Neural progenitor cell (in vitro differentiated cells): ENCODE measurements around the gene GOLGA6L26.
"Not testable (repeated sequence)": the region's sequence is repeated elsewhere in the genome, so short reads cannot be mapped to it uniquely, and the experiment has no call there.

Source experiments
- CTCF ChIP-seq: fragments of 200-600 bp; sonication (generic); IDR thresholded peaks from 2 replicates; pipeline ENCODE4 v1.5.1; 2017; ENCODE audit warnings: antibody characterized with exemption, mild to moderate bottlenecking
- EZH2 ChIP-seq: fragments of 200-600 bp; sonication (generic); IDR thresholded peaks from 2 replicates; pipeline ENCODE4 v1.6.1; 2017; ENCODE audit warnings: antibody characterized with exemption, mild to moderate bottlenecking, moderate library complexity
- EZH2phosphoT487 ChIP-seq: fragments of 200-600 bp; sonication (generic); IDR thresholded peaks from 2 replicates; pipeline ENCODE4 v1.6.1; 2017; ENCODE audit warnings: antibody characterized with exemption

- not testable (repeated sequence) for TF ChIP-seq CTCF, EZH2, EZH2phosphoT487
These were observed 40.2 kb upstream of the GOLGA6L26 start for GRCh38 chr15:23374226-23374625.
